Fibroblast of villous mesenchyme (primary cell): Measurements from ENCODE around the gene MTARC2. TPM values are rescaled to one million over a fixed set of nuclear protein-coding genes. Genes with fewer than 3 reads are reported as not detected.
"Not testable (repeated sequence)": the region's sequence is repeated elsewhere in the genome, so short reads cannot be mapped to it uniquely, and the experiment has no call there.

ENCODE experiments used
- DNase-seq: peaks from one replicate; pipeline ENCODE4 v3.0.0-alpha.2; 2010; ENCODE audit warnings: low read depth
- H3K4me3 ChIP-seq: 2 replicates; pipeline ENCODE4 v1.5.1; 2011; ENCODE audit warnings: low read depth, mild to moderate bottlenecking, low read length
- total RNA-seq: library from RNA; depleted of rRNA; stranded (reverse); fragments of >200 nt; gene quantifications from 2 replicates; pipeline ENCODE4 v1.2.3, GENCODE V29; 2012
- TF ChIP-seq, protein P1 (sequence below): IDR thresholded peaks from 2 replicates; pipeline ENCODE4 v1.5.1; 2012; ENCODE audit warnings: low read depth, mild to moderate bottlenecking, low read length; ENCODE audit not compliant: insufficient read depth

Gene MTARC2
- total RNA-seq, 1 donor: 2.2 TPM

GRCh38 chr1:220710333-220710732 is 37.8 kb upstream of the MTARC2 start:
- DNase-seq: no peak
- H3K4me3 ChIP-seq: no peak overlapping the region
- TF ChIP-seq, protein P1, sequence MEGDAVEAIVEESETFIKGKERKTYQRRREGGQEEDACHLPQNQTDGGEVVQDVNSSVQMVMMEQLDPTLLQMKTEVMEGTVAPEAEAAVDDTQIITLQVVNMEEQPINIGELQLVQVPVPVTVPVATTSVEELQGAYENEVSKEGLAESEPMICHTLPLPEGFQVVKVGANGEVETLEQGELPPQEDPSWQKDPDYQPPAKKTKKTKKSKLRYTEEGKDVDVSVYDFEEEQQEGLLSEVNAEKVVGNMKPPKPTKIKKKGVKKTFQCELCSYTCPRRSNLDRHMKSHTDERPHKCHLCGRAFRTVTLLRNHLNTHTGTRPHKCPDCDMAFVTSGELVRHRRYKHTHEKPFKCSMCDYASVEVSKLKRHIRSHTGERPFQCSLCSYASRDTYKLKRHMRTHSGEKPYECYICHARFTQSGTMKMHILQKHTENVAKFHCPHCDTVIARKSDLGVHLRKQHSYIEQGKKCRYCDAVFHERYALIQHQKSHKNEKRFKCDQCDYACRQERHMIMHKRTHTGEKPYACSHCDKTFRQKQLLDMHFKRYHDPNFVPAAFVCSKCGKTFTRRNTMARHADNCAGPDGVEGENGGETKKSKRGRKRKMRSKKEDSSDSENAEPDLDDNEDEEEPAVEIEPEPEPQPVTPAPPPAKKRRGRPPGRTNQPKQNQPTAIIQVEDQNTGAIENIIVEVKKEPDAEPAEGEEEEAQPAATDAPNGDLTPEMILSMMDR: no peak

DNA sequence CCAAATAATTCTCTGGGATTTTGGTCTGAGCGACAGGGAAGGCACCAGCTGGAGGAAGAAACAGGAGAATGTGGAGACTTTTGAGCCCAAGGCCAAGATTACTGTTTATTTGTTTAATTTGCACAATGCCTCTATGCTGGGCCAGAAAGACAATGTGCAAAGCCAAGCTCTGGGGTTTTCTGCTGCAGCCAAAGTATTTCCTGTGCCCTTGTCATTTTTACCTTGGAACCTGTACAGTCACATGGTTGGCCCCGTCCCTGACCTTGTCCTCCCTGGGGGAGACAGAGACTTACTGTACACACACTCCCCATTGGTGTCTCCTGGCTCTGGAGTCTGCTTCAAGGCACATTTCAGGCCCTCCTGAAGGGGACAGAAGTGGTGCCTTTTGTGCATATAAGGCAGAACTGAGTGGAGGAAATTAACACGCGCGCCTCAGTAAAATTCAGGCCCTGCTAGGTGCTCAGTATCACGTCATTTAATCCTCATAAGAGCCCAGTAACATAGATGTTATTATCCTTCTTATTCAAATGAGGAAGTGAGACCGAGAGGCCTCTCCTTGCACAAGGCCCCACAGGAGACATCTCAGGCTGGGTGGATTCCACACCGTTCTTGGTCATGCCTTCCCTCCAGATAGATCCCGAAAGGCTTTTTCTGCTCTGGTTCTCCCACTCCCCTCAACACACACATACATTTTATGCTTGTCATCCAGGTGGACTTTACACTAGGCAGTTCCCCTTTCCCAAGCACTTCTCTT is 36.9 kb upstream of the MTARC2 start:
- no peak for DNase-seq
- TF ChIP-seq, protein P1: no peak
- no peak overlapping the region for H3K4me3 ChIP-seq

DNA sequence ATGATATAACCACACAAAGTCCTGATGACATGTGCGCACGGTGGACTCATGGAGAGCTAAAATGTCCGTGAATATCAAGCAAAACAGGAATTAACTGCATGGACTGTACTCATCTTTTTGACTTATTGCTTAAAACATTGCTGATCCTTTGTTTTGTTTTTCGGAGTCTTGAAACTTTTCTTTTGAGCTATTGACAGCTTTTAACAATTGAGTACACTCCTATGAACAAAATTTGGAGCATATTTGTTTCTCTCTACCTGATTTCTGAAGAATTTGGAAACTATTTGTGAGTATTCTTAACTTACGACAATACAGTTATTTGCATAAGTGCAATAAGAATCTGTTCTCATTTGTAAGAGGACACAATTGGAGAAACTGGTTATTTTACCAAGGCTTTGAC is 32.1 kb upstream of the MTARC2 start:
- not testable (repeated sequence) for H3K4me3 ChIP-seq, DNase-seq

DNA sequence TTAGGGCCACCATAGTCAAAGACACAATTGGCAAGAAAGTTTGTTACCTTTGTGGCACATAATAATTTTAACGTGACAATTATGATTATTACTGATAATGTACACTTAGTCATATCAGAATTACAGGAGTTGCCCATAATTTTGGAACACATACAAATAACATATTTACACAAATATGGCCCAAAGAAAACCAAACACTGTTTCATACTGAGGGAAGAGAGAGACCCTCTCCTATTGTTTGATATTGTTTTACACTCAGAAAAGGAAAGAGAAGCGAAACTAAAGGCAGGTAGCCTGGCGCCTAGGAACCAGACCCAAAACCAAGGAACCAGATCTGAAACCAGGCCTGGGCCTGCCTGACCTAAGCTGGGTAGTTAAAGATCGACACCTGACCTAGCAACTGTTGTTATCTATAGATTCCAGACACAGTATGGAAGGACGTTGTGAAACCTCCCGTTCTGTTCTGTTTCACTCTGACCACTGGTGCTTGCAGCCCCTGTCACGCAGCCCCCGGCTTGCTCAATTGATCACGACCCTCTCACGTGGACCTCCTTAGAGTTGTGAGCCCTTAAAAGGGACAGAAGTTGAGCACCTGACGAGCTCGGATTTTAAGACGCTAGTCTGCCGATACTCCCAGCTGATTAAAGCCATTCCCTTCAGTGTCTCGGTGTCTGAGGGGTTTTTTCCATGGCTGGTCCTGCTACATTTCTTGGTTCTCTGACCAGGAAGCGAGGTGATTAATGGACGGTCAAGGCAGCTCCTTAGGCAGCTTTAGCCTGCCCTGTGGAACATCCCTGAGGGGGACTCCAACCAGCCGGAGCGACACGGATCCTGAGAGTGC is 30.1 kb upstream of the MTARC2 start:
- TF ChIP-seq, protein P1: no peak
- no peak for DNase-seq
- H3K4me3 ChIP-seq: no peak overlapping the region

DNA sequence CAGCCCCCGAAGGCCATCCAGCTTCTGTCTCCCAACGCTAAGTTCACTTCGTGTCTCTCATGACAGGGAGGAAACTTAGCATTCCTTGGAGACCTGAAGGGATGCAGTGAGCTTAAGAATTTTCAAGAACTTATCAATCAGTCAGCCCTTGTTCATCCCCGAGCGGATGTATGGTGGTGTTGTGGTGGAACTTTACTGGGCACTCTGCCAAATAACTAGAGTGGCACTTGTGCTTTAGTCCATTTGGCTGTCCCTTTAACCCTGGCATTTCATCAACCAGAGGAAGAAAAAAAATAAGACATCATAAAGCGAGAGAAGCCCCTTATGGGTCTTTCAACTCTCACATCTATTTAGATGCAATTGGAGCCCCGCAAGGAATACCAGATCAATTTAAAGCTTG is 26.9 kb upstream of the MTARC2 start:
- not testable (repeated sequence) for DNase-seq

GRCh38 chr1:220726634-220727033 is 21.5 kb upstream of the MTARC2 start:
- TF ChIP-seq, protein P1: peak; percentile 47
- DNase-seq: no peak
- no peak overlapping the region for H3K4me3 ChIP-seq

More for the DNA sequence above, 26.9 kb upstream of the MTARC2 start:
- not testable (repeated sequence) for H3K4me3 ChIP-seq

- TF ChIP-seq, protein P1: no peak
- no peak for DNase-seq
- H3K4me3 ChIP-seq: no peak overlapping the region
Measured at GRCh38 chr1:220727519-220727918, 20.6 kb upstream of the MTARC2 start.

- TF ChIP-seq, protein P1: no peak
- no peak overlapping the region for H3K4me3 ChIP-seq
- no peak for DNase-seq
Measured at GRCh38 chr1:220730486-220730885, 17.6 kb upstream of the MTARC2 start.
